K562 (cell line): Measurements from ENCODE around the gene UBE2D2. TPM values are rescaled to one million over a fixed set of nuclear protein-coding genes. Genes with fewer than 3 reads are reported as not detected.

ENCODE experiments used
- ATAC-seq: fragments of 200-7000 bp; cut with Tn5 transposase; 3 replicates; pipeline ENCODE4 v1.9.1; 2020; ENCODE audit warnings: moderate library complexity
- BruUV-seq: library from RNA; stranded (reverse); fragments of 400-500 nt; replicated peaks from 2 replicates; lab custom pipeline; 2021; lab: Mats Ljungman, UMichigan
- CTCF ChIA-PET: fragments of 300-600 bp; formaldehyde crosslinking; extraction: SDS; loops from one replicate; lab custom pipeline; 2021; ENCODE audit warnings: low intra/inter-chr PET ratio; lab: Yijun Ruan, JAX
- POLR2A ChIA-PET: fragments of 300-600, 350-650 bp; sonication (Branson Sonifier 250); formaldehyde crosslinking; extraction: SDS; loops from one replicate; lab custom pipeline; 2021; ENCODE audit warnings: antibody characterized with exemption, inconsistent platforms; lab: Yijun Ruan, JAX
- DNase-seq, 4 experiments: peaks; one replicate each; pipeline versions ENCODE4 v3.0.0 to v3.0.0-alpha.2; 2011 to 2018; ENCODE audit warnings: low spot score in 3 of 4, mixed read lengths in 3 of 4; ENCODE audit errors: extremely low read depth in 1 of 4
- FAIRE-seq: peaks from 2 replicates; lab custom pipeline; 2011; peaks lifted over from hg19 to GRCh38; lab: Jason Lieb, UNC
- H2AFZ ChIP-seq: 2 replicates; pipeline ENCODE4 v1.6.0; 2011; ENCODE audit warnings: low read depth, low read length, control low read depth, inconsistent platforms
- H3K27ac ChIP-seq: fragments of 200-600 bp; 3 replicates; pipeline ENCODE4 v1.8.0; 2011; ENCODE audit warnings: low read depth, mild to moderate bottlenecking, control low read depth, inconsistent platforms, low read length, moderate library complexity, mixed read lengths; ENCODE audit errors: extremely low read depth
- H3K27me3 ChIP-seq, 2 experiments: fragments of 300-600 bp in 1 of 2; 2 replicates in 1 of 2; 3 replicates in 1 of 2; pipeline versions ENCODE4 v1.6.0 to v1.8.0; 2011; ENCODE audit warnings: inconsistent platforms in 2 of 2, low read length in 2 of 2, mild to moderate bottlenecking in 1 of 2, mixed read lengths in 1 of 2, moderate library complexity in 1 of 2; ENCODE audit not compliant: control insufficient read depth in 2 of 2, insufficient read depth in 2 of 2
- H3K36me3 ChIP-seq: fragments of 300-600 bp; 3 replicates; pipeline ENCODE4 v1.8.0; 2011; ENCODE audit warnings: mild to moderate bottlenecking, low read length, inconsistent platforms; ENCODE audit not compliant: control insufficient read depth, insufficient read depth
- H3K4me1 ChIP-seq, 2 experiments: fragments of 200-600 bp in 1 of 2; replicated peaks in 1 of 2; 2 replicates in 1 of 2; 3 replicates in 1 of 2; pipeline versions ENCODE4 v1.5.1 to v1.8.0; 2011; ENCODE audit warnings: inconsistent platforms in 2 of 2, low read length in 2 of 2, mild to moderate bottlenecking in 1 of 2, mixed read lengths in 1 of 2, moderate library complexity in 1 of 2; ENCODE audit not compliant: control insufficient read depth in 2 of 2, insufficient read depth in 2 of 2
- H3K4me2 ChIP-seq: 2 replicates; pipeline ENCODE4 v1.6.1; 2011; ENCODE audit warnings: low read length, control low read depth, inconsistent platforms, mixed read lengths; ENCODE audit not compliant: insufficient read depth
- H3K4me3 ChIP-seq: fragments of 200-600 bp; sonication (generic), shearing (Covaris generic); 2 replicates; pipeline ENCODE4 v1.5.1; 2016; ENCODE audit warnings: control low read depth, inconsistent platforms
- H3K79me2 ChIP-seq: fragments of 200-600 bp; 3 replicates; pipeline ENCODE4 v1.8.0; 2011; ENCODE audit warnings: low read length, inconsistent platforms; ENCODE audit not compliant: control insufficient read depth, insufficient read depth
- H3K9ac ChIP-seq, 2 experiments: 2 replicates each; pipeline versions ENCODE4 v1.6.0 to v1.6.1; 2011; ENCODE audit warnings: low read depth in 2 of 2, low read length in 2 of 2, control low read depth in 1 of 2, inconsistent platforms in 1 of 2, mild to moderate bottlenecking in 1 of 2, mixed read lengths in 1 of 2; ENCODE audit not compliant: insufficient read depth in 1 of 2
- H3K9me1 ChIP-seq: one replicate; pipeline ENCODE4 v1.6.0; 2011; ENCODE audit warnings: inconsistent platforms, mild to moderate bottlenecking, low read length, moderate library complexity; ENCODE audit not compliant: control insufficient read depth, insufficient read depth
- H3K9me3 ChIP-seq: replicated peaks from 2 replicates; pipeline ENCODE4 v1.5.1; 2011; ENCODE audit warnings: low read depth, low read length, inconsistent platforms; ENCODE audit not compliant: control insufficient read depth, insufficient read depth
- H4K20me1 ChIP-seq: replicated peaks from 2 replicates; pipeline ENCODE4 v1.6.1; 2011; ENCODE audit warnings: low read length, inconsistent platforms, mixed read lengths; ENCODE audit not compliant: control insufficient read depth, insufficient read depth
- SMARCC2 ChIP-seq: fragments of 450-650 bp; IDR thresholded peaks from 2 replicates; pipeline ENCODE4 v1.6.1; 2017; ENCODE audit warnings: antibody characterized with exemption, moderate library complexity, mild to moderate bottlenecking, low read depth
- SNIP1 ChIP-seq: fragments of 450-650 bp; IDR thresholded peaks from 2 replicates; pipeline ENCODE4 v1.7.1; 2017; ENCODE audit warnings: low read depth, mild to moderate bottlenecking
- SPI1 ChIP-seq: IDR thresholded peaks from 2 replicates; pipeline ENCODE4 v1.6.1; 2011; ENCODE audit warnings: low read depth, low read length, control low read depth, borderline replicate concordance
- ZKSCAN3 ChIP-seq: fragments of 250-450 bp; sonication (Bioruptor Pico); IDR thresholded peaks from 2 replicates; pipeline ENCODE4 v1.4.0; 2020
- WGBS: fragments of 100-300 bp; shearing (Covaris generic); methylation state at CpG from one replicate; pipeline ENCODE4 v1.1.6; 2016; ENCODE audit warnings: low coverage, mixed read lengths; ENCODE audit not compliant: insufficient coverage; ENCODE audit errors: missing lambda C conversion rate; 5-methylcytosine and 5-hydroxymethylcytosine counted together
- in situ Hi-C: fragments of 300-500 bp; cut with MboI; formaldehyde crosslinking; loops from 4 replicates; pipeline ENCODE4 v1.15.0; 2018; ENCODE audit warnings: inconsistent platforms, mixed read lengths
- intact Hi-C: fragments of 100-400 bp; cut with micrococcal nuclease; formaldehyde crosslinking; loops from 2 replicates; pipeline ENCODE4 v1.14.2; 2022
- polyA plus RNA-seq, 8 experiments: library from polyadenylated mRNA; depleted of rRNA in 4 of 8; stranded (reverse) in 5 of 8; unstranded in 3 of 8; fragments of >200 nt; fragmentation: Nextera tagmentation in 2 of 8; fragmentation: Illumina TruSeq in 1 of 8; extraction: Ambion mirVana in 2 of 8; extraction: Trizol in 1 of 8; gene quantifications; 2 replicates each; pipeline versions ENCODE4 v1.2.1 to v1.2.3, GENCODE V29; 2011 to 2014; ENCODE audit warnings: inconsistent platforms in 1 of 8, missing spikeins in 1 of 8
- total RNA-seq, 7 experiments: library from RNA; depleted of rRNA in 6 of 7; stranded (reverse); fragments of >200 nt in 6 of 7; fragmentation: Illumina TruSeq in 2 of 7; extraction: Trizol in 2 of 7; gene quantifications; 2 replicates each; pipeline versions ENCODE4 v1.2.1 to v1.2.3, GENCODE V29; 2011 to 2021; ENCODE audit warnings: low replicate concordance in 1 of 7
- TF ChIP-seq, protein P1 (sequence below): fragments of 200-800 bp; sonication (Bioruptor generic); IDR thresholded peaks from 2 replicates; pipeline ENCODE4 v1.6.1; 2017; ENCODE audit warnings: missing genetic modification characterization, missing compliant biosample characterization

Gene UBE2D2
- total and polyA plus RNA-seq, 9 of the 15 experiments (the other 6 are each of a cell fraction or from before 2014, with no cell fraction given), result 53.6 to 198 (median 122) TPM

DNA sequence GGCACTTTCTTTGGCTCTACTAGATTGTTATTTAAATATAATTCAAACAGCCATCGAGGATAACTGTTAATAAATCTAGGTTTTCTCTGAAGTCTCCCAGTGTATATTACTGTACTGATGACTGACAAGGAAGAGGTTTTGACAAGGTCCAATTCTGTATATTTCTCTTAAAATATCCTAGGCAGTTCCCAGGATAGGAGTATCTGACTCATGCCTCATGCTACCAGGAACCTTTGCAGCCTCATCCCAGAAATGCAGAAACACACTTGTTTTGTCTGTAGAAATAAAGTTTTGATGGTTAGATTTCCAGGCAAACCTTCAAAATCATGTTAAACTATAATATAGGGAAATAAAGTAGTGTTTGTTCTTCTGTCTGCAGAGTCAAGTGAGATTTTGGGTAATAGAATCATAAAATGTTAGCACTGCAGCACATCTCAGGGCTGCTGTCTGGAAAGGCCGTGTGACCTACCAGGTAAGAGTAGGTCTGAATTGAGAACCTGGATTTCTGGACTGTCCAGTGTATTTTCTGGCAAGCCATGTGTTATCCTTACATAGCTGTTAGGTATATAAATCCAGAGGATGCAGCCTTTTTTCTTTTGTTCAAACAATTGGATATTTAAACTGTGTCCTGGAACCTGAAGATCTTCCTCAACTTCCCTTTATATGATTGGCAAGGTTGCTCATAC, 8.3 kb downstream of the UBE2D2 start (continued):
- TF ChIP-seq ZKSCAN3 (CRISPR knock-in tag), result no peak
- TF ChIP-seq SMARCC2, result no peak

DNA sequence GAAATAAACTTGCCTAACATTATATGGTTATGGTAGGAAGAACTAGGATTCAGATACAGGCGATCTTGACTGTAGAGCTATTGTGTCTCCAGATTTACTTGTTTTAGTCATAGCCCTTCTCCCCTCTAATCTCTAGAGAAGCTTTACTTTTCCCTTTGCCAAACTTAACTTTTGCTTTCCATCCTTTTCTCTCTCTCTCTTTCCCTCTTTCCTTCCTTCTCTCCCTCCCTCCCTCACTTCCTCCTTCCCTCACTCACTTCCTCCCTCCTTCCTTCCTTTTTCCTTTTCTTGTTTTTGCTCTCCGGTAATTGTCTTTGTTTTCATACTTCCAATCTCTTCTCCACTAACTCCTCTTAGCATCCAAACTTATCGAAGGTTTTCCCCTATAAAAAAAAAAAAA, 10.4 kb downstream of the UBE2D2 start:
- Histone ChIP-seq H3K4me3 (no peak overlapping the region), H3K9me3 (no peaks in the 10 kb centered on the region), H3K9me1 (no peaks in the 10 kb centered on the region), H2AFZ (no peak overlapping the region), H3K4me2 (no peak overlapping the region), H3K27me3 (no peaks in the 10 kb centered on the region), H3K9ac (no peak overlapping the region), H3K36me3 (peaks cover 69% of the 10 kb centered on the region), H3K4me1 (no peaks in the 10 kb centered on the region; a peak in 1 of 5 replicates), H4K20me1 (peaks cover 25% of the 10 kb centered on the region), H3K79me2 (peaks cover 93% of the 10 kb centered on the region), H3K27ac (no peak overlapping the region)
- FAIRE-seq (no peak), ATAC-seq (no peak), DNase-seq (no peak)
- TF ChIP-seq, protein P1, sequence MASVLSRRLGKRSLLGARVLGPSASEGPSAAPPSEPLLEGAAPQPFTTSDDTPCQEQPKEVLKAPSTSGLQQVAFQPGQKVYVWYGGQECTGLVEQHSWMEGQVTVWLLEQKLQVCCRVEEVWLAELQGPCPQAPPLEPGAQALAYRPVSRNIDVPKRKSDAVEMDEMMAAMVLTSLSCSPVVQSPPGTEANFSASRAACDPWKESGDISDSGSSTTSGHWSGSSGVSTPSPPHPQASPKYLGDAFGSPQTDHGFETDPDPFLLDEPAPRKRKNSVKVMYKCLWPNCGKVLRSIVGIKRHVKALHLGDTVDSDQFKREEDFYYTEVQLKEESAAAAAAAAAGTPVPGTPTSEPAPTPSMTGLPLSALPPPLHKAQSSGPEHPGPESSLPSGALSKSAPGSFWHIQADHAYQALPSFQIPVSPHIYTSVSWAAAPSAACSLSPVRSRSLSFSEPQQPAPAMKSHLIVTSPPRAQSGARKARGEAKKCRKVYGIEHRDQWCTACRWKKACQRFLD, result no peak
- TF ChIP-seq SNIP1, result 0 out of 2 replicates have a peak, but pooled peaks have one; percentile 30
- peak; percentile 19; the same call in 1 of the 2 replicates for TF ChIP-seq SPI1
- in situ Hi-C loops, result no loop called here
- intact Hi-C loops, result no loop called here
- ChIA-PET CTCF (no interaction called here), POLR2A (interaction anchor here (0.6 to 3.2 kb wide), 4 partner anchors 8 to 27 kb away, joined by 3 to 17 read pairs (median 6); partner anchors contain the start of gene UBE2D2)
- 93% methylated on average over 3 of the region's 3 CpGs for WGBS
- BruUV-seq, result no TSS peak
